Right forelimb (tissue), 1 donor: ENCODE measurements around the gene DISP3.
A peak's percentile ranks its signal among the peaks of the same experiment; 100 is the strongest.

ENCODE experiments used
- DNase-seq: peaks from one replicate; pipeline ENCODE4 v3.0.0-alpha.2; 2018

The DISP3 gene

GRCh38 chr1:11530731-11531311 lies 51.9 kb downstream of the DISP3 start:
- DNase-seq, result peak; percentile 24

- peak; percentile 17 for DNase-seq
These were observed 52.4 kb downstream of the DISP3 start for GRCh38 chr1:11531314-11531870.

GRCh38 chr1:11531943-11532342 lies 53.0 kb downstream of the DISP3 start:
- DNase-seq, result peak; percentile 23

GRCh38 chr1:11533790-11534787 lies 55.1 kb downstream of the DISP3 start:
- no peak for DNase-seq

GRCh38 chr1:11534846-11535245 lies 55.9 kb downstream of the DISP3 start:
- no peak for DNase-seq

GRCh38 chr1:11535316-11535715 lies 56.4 kb downstream of the DISP3 start:
- DNase-seq, result no peak

GRCh38 chr1:11535761-11536572 lies 57.0 kb downstream of the DISP3 start:
- DNase-seq, result no peak

GRCh38 chr1:11536573-11537379 lies 57.8 kb downstream of the DISP3 start:
- DNase-seq, result no peak

GRCh38 chr1:11537380-11537764 lies 58.4 kb downstream of the DISP3 start:
- no peak for DNase-seq

GRCh38 chr1:11537854-11538591 lies 59.1 kb downstream of the DISP3 start:
- no peak for DNase-seq

- no peak for DNase-seq
These were observed 59.9 kb downstream of the DISP3 start for GRCh38 chr1:11538886-11539285.

- DNase-seq, result no peak
These were observed 61.2 kb downstream of the DISP3 start for GRCh38 chr1:11539850-11540772.

GRCh38 chr1:11540773-11541160 lies 61.8 kb downstream of the DISP3 start:
- DNase-seq, result no peak

- no peak for DNase-seq
These were observed 62.3 kb downstream of the DISP3 start for GRCh38 chr1:11541236-11541635.

GRCh38 chr1:11541956-11542355 lies 63.0 kb downstream of the DISP3 start:
- no peak for DNase-seq

GRCh38 chr1:11543392-11543791 lies 64.4 kb downstream of the DISP3 start:
- no peak for DNase-seq

GRCh38 chr1:11543796-11544195 lies 64.8 kb downstream of the DISP3 start:
- DNase-seq, result no peak

- DNase-seq, result no peak
These were observed 67.5 kb downstream of the DISP3 start for GRCh38 chr1:11546456-11546855.

- DNase-seq, result peak; percentile 83
These were observed 71.8 kb downstream of the DISP3 start for GRCh38 chr1:11550664-11551283.

- no peak for DNase-seq
These were observed 79.3 kb downstream of the DISP3 start for GRCh38 chr1:11558276-11558675.
